ENCODE data around the gene GRIFIN. TPM values are rescaled to one million over a fixed set of nuclear protein-coding genes. Genes with fewer than 3 reads are reported as not detected.

The GRIFIN gene
- total and polyA plus RNA-seq, 2 donors (not counting 1 experiment from before 2014, with no cell fraction given): not detected

DNA sequence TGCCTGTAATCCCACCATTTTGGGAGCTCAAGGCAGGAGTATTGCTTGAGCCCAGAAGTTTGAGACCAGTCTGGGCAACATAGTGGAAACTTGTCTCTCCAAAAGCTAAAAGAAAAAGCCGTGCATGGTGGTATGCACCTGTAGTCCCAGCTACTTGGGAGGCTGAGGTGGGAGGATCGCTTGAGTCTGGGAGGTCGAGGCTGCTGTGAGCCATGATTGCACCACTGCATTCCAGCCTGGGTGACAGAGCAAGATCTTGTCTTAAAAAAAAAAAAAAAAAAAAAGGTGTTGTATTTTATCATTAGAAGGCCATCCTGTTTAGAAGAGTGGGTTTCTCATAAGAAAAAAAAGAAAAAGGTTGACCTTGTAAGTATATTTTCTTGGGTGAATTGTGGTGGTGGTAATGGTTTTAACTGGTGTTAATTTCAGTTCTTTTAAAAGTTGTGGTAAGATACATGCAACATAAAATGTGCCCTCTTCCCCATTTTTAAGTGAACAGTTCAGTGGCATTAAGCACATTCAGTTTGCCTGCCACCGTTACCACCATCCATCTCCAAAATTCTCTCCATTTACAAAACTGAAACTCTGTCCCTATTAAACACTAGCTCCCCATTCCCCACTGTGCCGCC, 34.7 kb downstream of the GRIFIN start:
- Histone ChIP-seq H3K27me3 (ENCODE audit: control insufficient read depth, insufficient read depth, low read length) (no peaks in the 10 kb centered on the region), H2AFZ (ENCODE audit: low read length) (no peak overlapping the region), H3K36me3 (ENCODE audit: control insufficient read depth, insufficient read depth, low read length) (no peaks in the 10 kb centered on the region), H3K9ac (ENCODE audit: insufficient read depth, low read length) (no peak overlapping the region), H4K20me1 (ENCODE audit: control insufficient read depth, extremely low read depth, insufficient read depth, low read length) (no peaks in the 10 kb centered on the region), H3K4me3 (replicated peaks in 1 of 4; ENCODE audit: control extremely low read depth in 1 of 4, insufficient read depth in 1 of 4, low read depth in 3 of 4, low read length in 4 of 4) (no peak overlapping the region), H3K79me2 (ENCODE audit: control insufficient read depth, insufficient read depth, low read length) (no peaks in the 10 kb centered on the region), H3K4me1 (ENCODE audit: control insufficient read depth, extremely low read depth, insufficient read depth, low read length) (no peaks in the 10 kb centered on the region), H3K27ac (ENCODE audit: insufficient read depth, low read length) (no peak overlapping the region), H3K4me2 (ENCODE audit: extremely low read depth, insufficient read depth, low read length) (no peak overlapping the region), H3K9me3 (ENCODE audit: control insufficient read depth, insufficient read depth, low read depth, low read length) (no peaks in the 10 kb centered on the region)
- DNase-seq (ENCODE audit: low read depth in 2 of 2): no peak
- no peak for TF ChIP-seq EZH2 (IDR thresholded peaks at IDR 0.05; ENCODE audit: low read length, missing control alignments)
- TF ChIP-seq, protein P1, sequence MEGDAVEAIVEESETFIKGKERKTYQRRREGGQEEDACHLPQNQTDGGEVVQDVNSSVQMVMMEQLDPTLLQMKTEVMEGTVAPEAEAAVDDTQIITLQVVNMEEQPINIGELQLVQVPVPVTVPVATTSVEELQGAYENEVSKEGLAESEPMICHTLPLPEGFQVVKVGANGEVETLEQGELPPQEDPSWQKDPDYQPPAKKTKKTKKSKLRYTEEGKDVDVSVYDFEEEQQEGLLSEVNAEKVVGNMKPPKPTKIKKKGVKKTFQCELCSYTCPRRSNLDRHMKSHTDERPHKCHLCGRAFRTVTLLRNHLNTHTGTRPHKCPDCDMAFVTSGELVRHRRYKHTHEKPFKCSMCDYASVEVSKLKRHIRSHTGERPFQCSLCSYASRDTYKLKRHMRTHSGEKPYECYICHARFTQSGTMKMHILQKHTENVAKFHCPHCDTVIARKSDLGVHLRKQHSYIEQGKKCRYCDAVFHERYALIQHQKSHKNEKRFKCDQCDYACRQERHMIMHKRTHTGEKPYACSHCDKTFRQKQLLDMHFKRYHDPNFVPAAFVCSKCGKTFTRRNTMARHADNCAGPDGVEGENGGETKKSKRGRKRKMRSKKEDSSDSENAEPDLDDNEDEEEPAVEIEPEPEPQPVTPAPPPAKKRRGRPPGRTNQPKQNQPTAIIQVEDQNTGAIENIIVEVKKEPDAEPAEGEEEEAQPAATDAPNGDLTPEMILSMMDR (conservative IDR thresholded peaks at IDR 0.05 in 1 of 2, IDR thresholded peaks at IDR 0.05 in 1 of 2; ENCODE audit: low read depth in 1 of 2, low read length in 2 of 2): no peak

DNA sequence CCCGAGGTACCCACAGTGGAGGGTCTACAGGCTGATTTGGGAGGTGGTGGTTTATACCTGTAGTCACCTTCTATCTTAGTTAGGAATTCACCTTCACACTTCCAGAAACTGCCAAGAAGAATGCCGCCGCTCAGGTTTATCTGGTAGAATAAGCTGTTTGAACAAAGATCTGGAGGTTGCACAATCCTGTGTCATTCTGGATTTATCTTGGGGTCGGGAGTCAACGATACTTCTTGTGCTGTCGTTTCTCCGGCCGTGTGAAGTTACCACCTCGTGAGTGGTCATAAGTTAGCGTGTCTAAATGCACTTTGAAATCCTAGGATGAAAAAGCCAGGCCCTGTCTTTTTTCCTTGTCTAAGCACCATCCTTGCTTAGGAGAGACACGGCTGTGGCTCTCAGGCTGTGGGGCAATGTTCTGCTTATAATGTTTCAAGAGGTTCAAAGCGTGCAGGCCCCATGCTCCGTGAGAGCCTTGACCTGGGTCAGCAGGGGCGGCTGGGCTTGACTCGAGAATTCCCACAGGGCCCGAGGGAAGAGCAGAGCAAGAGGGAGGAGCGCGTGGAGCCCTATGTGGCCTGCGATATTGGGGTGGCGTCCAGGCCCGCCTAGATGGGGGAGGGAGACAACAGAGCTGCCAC, 35.5 kb downstream of the GRIFIN start:
- Histone ChIP-seq H3K4me3 (replicated peaks in 1 of 4; ENCODE audit: control extremely low read depth in 1 of 4, insufficient read depth in 1 of 4, low read depth in 3 of 4, low read length in 4 of 4) (no peak overlapping the region), H3K4me2 (ENCODE audit: extremely low read depth, insufficient read depth, low read length) (no peak overlapping the region), H3K79me2 (ENCODE audit: control insufficient read depth, insufficient read depth, low read length) (no peaks in the 10 kb centered on the region), H3K4me1 (ENCODE audit: control insufficient read depth, extremely low read depth, insufficient read depth, low read length) (no peaks in the 10 kb centered on the region), H3K9me3 (ENCODE audit: control insufficient read depth, insufficient read depth, low read depth, low read length) (no peaks in the 10 kb centered on the region), H4K20me1 (ENCODE audit: control insufficient read depth, extremely low read depth, insufficient read depth, low read length) (no peaks in the 10 kb centered on the region), H3K9ac (ENCODE audit: insufficient read depth, low read length) (no peak overlapping the region), H2AFZ (ENCODE audit: low read length) (no peak overlapping the region), H3K27me3 (ENCODE audit: control insufficient read depth, insufficient read depth, low read length) (no peaks in the 10 kb centered on the region), H3K36me3 (ENCODE audit: control insufficient read depth, insufficient read depth, low read length) (no peaks in the 10 kb centered on the region), H3K27ac (ENCODE audit: insufficient read depth, low read length) (no peak overlapping the region)
- no peak for TF ChIP-seq EZH2 (IDR thresholded peaks at IDR 0.05; ENCODE audit: low read length, missing control alignments)
- TF ChIP-seq, protein P1 (conservative IDR thresholded peaks at IDR 0.05 in 1 of 2, IDR thresholded peaks at IDR 0.05 in 1 of 2; ENCODE audit: low read depth in 1 of 2, low read length in 2 of 2): no peak
- no peak for DNase-seq (ENCODE audit: low read depth in 2 of 2)

DNA sequence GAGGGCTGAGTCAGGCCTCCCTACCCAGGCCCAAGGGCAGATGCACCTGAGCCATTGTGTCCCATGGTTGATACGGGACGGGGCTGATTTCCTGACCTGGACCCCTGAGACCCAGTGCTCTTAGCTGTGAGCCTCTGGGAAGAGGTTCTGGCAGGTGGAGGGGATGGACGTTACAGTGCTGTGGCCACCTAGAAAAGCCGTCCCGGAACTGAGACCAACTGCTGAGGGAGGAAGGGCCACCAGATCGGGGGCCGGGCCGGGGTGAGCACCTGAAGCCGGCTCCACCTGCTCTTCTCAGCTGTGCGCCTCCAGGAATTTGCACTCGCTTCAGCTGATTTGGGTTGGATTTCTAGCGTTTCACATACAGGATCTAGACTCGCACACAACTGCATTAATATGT, 37.4 kb downstream of the GRIFIN start:
- no peaks in the 10 kb centered on the region for H3K27me3 ChIP-seq (ENCODE audit: control insufficient read depth, insufficient read depth, low read length)
- no peak for TF ChIP-seq EZH2 (IDR thresholded peaks at IDR 0.05; ENCODE audit: low read length, missing control alignments)
- no peak for DNase-seq (ENCODE audit: low read depth in 2 of 2)

More for the DNA sequence above, 37.4 kb downstream of the GRIFIN start:
- H2AFZ ChIP-seq (ENCODE audit: low read length): no peak overlapping the region
- no peak overlapping the region for H3K4me3 ChIP-seq (replicated peaks in 1 of 4; ENCODE audit: control extremely low read depth in 1 of 4, insufficient read depth in 1 of 4, low read depth in 3 of 4, low read length in 4 of 4)
- no peak overlapping the region for H3K4me2 ChIP-seq (ENCODE audit: extremely low read depth, insufficient read depth, low read length)
- H3K27ac ChIP-seq (ENCODE audit: insufficient read depth, low read length): no peak overlapping the region
- peaks cover 1% of the 10 kb centered on the region for H3K36me3 ChIP-seq (ENCODE audit: control insufficient read depth, insufficient read depth, low read length)
- H3K79me2 ChIP-seq (ENCODE audit: control insufficient read depth, insufficient read depth, low read length): no peaks in the 10 kb centered on the region
- H3K9ac ChIP-seq (ENCODE audit: insufficient read depth, low read length): no peak overlapping the region
- H3K4me1 ChIP-seq (ENCODE audit: control insufficient read depth, extremely low read depth, insufficient read depth, low read length): no peaks in the 10 kb centered on the region
- H3K9me3 ChIP-seq (ENCODE audit: control insufficient read depth, insufficient read depth, low read depth, low read length): no peaks in the 10 kb centered on the region
- H4K20me1 ChIP-seq (ENCODE audit: control insufficient read depth, extremely low read depth, insufficient read depth, low read length): no peaks in the 10 kb centered on the region

Data from fibroblast of lung (primary cell).